HG02938 (cell line): ENCODE measurements around the gene TMEM174.
"Not testable (repeated sequence)": the region's sequence is repeated elsewhere in the genome, so short reads cannot be mapped to it uniquely, and the experiment has no call there.

Experiments used
- ATAC-seq: cut with Tn5 transposase; IDR thresholded peaks from one replicate; pipeline ENCODE4 v1.9.1; 2021; ENCODE audit warnings: mild to moderate bottlenecking, moderate library complexity; ENCODE audit not compliant: unreplicated experiment

TMEM174 gene

GRCh38 chr5:73218552-73219171 lies 45.7 kb downstream of the TMEM174 start:
- no peak for ATAC-seq

DNA sequence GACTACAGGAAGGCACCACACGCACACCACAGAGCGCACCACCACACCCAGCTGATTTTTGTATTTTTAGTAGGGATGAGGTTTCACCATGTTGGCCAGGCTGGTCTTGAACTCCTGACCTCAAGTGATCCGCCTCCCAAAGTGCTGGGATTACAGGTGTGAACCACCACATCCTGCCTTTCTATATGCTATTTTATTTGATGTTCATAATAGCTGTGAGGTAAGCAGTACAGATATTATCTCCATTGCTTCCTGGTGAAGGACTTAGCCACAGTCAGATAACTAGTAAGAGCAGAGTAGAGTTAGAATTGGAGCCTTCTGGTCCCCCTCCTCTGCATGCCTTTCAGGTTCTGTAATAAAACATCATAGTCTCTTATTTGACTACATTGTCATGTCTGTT lies 46.3 kb downstream of the TMEM174 start:
- not testable (repeated sequence) for ATAC-seq

DNA sequence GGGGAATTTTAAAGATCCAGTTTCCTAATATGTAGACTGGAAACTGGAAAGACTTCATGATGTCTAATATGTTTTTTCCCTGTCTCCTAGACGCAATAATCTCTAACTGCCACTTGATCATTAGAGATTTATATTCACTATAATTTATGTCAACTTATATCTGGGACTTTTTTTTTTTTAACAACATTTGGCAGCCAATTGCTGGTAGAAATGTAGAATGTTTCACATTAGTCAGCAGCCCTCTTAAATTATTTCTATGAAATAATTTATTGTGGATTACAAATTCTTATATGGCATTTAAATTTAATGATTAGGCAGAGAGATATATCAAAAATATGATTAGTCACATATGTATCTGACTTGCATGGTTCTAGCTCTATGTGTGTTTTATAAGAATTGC lies 48.2 kb downstream of the TMEM174 start:
- ATAC-seq = no peak

DNA sequence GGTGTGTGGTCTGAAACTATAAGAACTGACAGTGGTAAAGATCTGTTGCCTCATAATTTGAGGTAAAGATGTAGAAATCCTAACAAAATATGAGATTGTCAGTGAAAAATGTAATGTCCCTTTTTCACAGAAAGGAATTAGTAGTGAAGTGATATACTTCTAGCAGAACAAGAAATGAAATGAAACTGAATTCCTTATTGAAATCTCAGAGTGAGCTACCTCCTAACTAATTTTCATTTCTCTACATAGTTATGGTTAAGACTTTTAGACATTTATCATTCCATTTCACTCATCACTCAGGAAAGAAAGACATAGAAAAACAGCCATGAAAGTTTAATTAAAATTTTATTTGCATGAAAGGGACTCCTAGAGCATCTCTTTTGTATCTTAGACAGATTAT lies 48.7 kb downstream of the TMEM174 start:
- ATAC-seq = no peak

DNA sequence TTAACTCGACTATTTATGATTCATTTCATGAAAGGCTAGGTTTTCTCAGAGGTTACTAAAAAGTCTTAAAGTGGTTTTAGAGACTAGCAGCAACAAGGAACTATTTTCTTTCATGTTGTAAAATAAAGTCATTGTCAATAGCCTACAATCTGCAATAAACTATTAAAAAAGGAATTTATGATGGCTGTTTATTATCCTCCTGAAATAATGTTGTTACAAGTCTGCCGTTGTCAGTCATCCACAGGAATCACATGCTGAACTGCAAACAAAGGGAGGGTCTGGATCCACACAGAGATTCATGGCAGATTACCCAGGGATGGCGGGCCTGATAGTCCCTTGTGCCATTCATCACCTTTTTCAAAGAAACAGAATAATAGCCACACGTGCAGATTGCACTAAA lies 49.2 kb downstream of the TMEM174 start:
- ATAC-seq = no peak
